H1 (cell line): ENCODE results near the gene IGSF5. TPM values are rescaled to one million over a fixed set of nuclear protein-coding genes. Genes with fewer than 3 reads are reported as not detected.

Experiments used
- CTCF ChIA-PET: fragments of 300-600 bp; sonication (Branson Sonifier 250); formaldehyde crosslinking; loops from one replicate; lab custom pipeline; 2021; ENCODE audit not compliant: partially characterized antibody; lab: Charles Lee
- POLR2A ChIA-PET: fragments of 300-600 bp; sonication (Branson Sonifier 250); formaldehyde crosslinking; loops from one replicate; lab custom pipeline; 2021; ENCODE audit warnings: inconsistent platforms; ENCODE audit not compliant: partially characterized antibody; lab: Charles Lee
- DNase-seq, 2 experiments: peaks; one replicate each; pipeline versions ENCODE4 v3.0.0 to v3.0.0-alpha.2; 2010 to 2022; ENCODE audit warnings: low spot score in 2 of 2, low read depth in 1 of 2, mixed read lengths in 1 of 2
- FAIRE-seq: peaks from 2 replicates; lab custom pipeline; 2011; peaks lifted over from hg19 to GRCh38; lab: Jason Lieb, UNC
- H2AFZ ChIP-seq: 2 replicates; pipeline ENCODE4 v1.8.1; 2012; ENCODE audit warnings: low read length, inconsistent platforms
- H2AK5ac ChIP-seq: 2 replicates; pipeline ENCODE4 v1.6.1; 2013; ENCODE audit warnings: low read depth, low read length
- H2BK120ac ChIP-seq: replicated peaks from 2 replicates; pipeline ENCODE3; 2013; ENCODE audit warnings: low read depth, low read length, inconsistent platforms
- H2BK12ac ChIP-seq: 2 replicates; pipeline ENCODE4 v1.6.1; 2013; ENCODE audit warnings: low read depth, low read length
- H2BK15ac ChIP-seq: 2 replicates; pipeline ENCODE4 v1.6.1; 2013; ENCODE audit warnings: low read length
- H2BK20ac ChIP-seq: 2 replicates; pipeline ENCODE4 v1.6.1; 2013; ENCODE audit warnings: low read length
- H2BK5ac ChIP-seq: 2 replicates; pipeline ENCODE4 v1.6.1; 2013; ENCODE audit warnings: low read depth, low read length
- H3K14ac ChIP-seq: 2 replicates; pipeline ENCODE4 v1.6.1; 2013; ENCODE audit warnings: inconsistent platforms; ENCODE audit not compliant: insufficient read length
- H3K18ac ChIP-seq: 2 replicates; pipeline ENCODE4 v1.6.1; 2013; ENCODE audit warnings: low read length; ENCODE audit errors: extremely low read depth
- H3K23ac ChIP-seq: 2 replicates; pipeline ENCODE4 v1.6.1; 2013; ENCODE audit warnings: inconsistent platforms; ENCODE audit not compliant: insufficient read length
- H3K23me2 ChIP-seq: 2 replicates; pipeline ENCODE4 v1.6.1; 2013; ENCODE audit warnings: low read depth, low read length
- H3K27ac ChIP-seq: 2 replicates; pipeline ENCODE4 v1.6.1; 2011; ENCODE audit warnings: low read depth, low read length, inconsistent platforms
- H3K27me3 ChIP-seq, 4 experiments: replicated peaks in 1 of 4; 1 replicate in 1 of 4; 2 replicates in 3 of 4; pipeline versions ENCODE4 v1.6.1 to v1.8.1; 2011 to 2013; ENCODE audit warnings: low read length in 3 of 4, mild to moderate bottlenecking in 3 of 4, inconsistent platforms in 2 of 4, mixed read lengths in 2 of 4, moderate library complexity in 1 of 4; ENCODE audit not compliant: control insufficient read depth in 3 of 4, insufficient read depth in 3 of 4; ENCODE audit errors: extremely low read depth in 1 of 4
- H3K36me3 ChIP-seq, 4 experiments: 2 replicates each; pipeline versions ENCODE4 v1.6.1 to v1.8.1; 2011 to 2013; ENCODE audit warnings: mild to moderate bottlenecking in 4 of 4, low read length in 3 of 4, moderate library complexity in 2 of 4, control low read depth in 1 of 4, inconsistent platforms in 1 of 4; ENCODE audit not compliant: insufficient read depth in 4 of 4, control insufficient read depth in 2 of 4
- H3K4ac ChIP-seq: replicated peaks from 2 replicates; pipeline ENCODE3; 2013; ENCODE audit warnings: low read length, low read depth, mixed read lengths, inconsistent platforms; ENCODE audit not compliant: insufficient read length
- H3K4me1 ChIP-seq, 4 experiments: replicated peaks in 1 of 4; 1 replicate in 1 of 4; 2 replicates in 3 of 4; pipeline versions ENCODE4 v1.6.1 to v1.8.1; 2011 to 2013; ENCODE audit warnings: low read length in 3 of 4, inconsistent platforms in 2 of 4, mixed read lengths in 1 of 4; ENCODE audit not compliant: insufficient read depth in 4 of 4, control insufficient read depth in 3 of 4
- H3K4me2 ChIP-seq, 2 experiments: 2 replicates each; pipeline versions ENCODE4 v1.6.1 to v1.8.1; 2011 to 2013; ENCODE audit warnings: low read depth in 2 of 2, low read length in 2 of 2, control low read depth in 1 of 2, inconsistent platforms in 1 of 2, mild to moderate bottlenecking in 1 of 2; ENCODE audit not compliant: insufficient read depth in 1 of 2
- H3K4me3 ChIP-seq, 4 experiments: fragments of 200-600, 300-600 bp in 1 of 4; sonication (generic), shearing (Covaris generic), sonication (Bioruptor Twin) in 1 of 4; 2 replicates each; pipeline versions ENCODE4 v1.5.1 to v1.8.1; 2011 to 2016; ENCODE audit warnings: low read length in 4 of 4, low read depth in 3 of 4, control low read depth in 2 of 4, inconsistent platforms in 2 of 4, mild to moderate bottlenecking in 2 of 4, mixed read lengths in 1 of 4, moderate library complexity in 1 of 4; ENCODE audit not compliant: insufficient read depth in 2 of 4; ENCODE audit errors: extremely low read depth in 1 of 4
- H3K56ac ChIP-seq: replicated peaks from 2 replicates; pipeline ENCODE3; 2013; ENCODE audit warnings: low read depth, mild to moderate bottlenecking, mixed read lengths, low read length, inconsistent platforms; ENCODE audit not compliant: insufficient read length
- H3K79me1 ChIP-seq: 2 replicates; pipeline ENCODE4 v1.6.1; 2013; ENCODE audit warnings: low read depth, low read length, control low read depth
- H3K79me2 ChIP-seq, 2 experiments: 2 replicates each; pipeline versions ENCODE4 v1.6.1 to v1.8.1; 2012 to 2013; ENCODE audit warnings: low read length in 2 of 2, mild to moderate bottlenecking in 2 of 2, inconsistent platforms in 1 of 2; ENCODE audit not compliant: insufficient read depth in 2 of 2, control insufficient read depth in 1 of 2
- H3K9ac ChIP-seq, 4 experiments: replicated peaks in 1 of 4; 1 replicate in 1 of 4; 2 replicates in 3 of 4; pipeline versions ENCODE4 v1.6.1 to v1.8.1; 2011 to 2013; ENCODE audit warnings: low read depth in 3 of 4, low read length in 3 of 4, control low read depth in 2 of 4, mild to moderate bottlenecking in 2 of 4, moderate library complexity in 2 of 4, inconsistent platforms in 1 of 4; ENCODE audit errors: extremely low read depth in 1 of 4
- H3K9me3 ChIP-seq, 2 experiments: 2 replicates each; pipeline versions ENCODE4 v1.6.1 to v1.8.1; 2012 to 2013; ENCODE audit warnings: mild to moderate bottlenecking in 2 of 2, moderate library complexity in 2 of 2, control low read depth in 1 of 2, inconsistent platforms in 1 of 2, low read depth in 1 of 2, low read length in 1 of 2, mixed read lengths in 1 of 2; ENCODE audit not compliant: insufficient read depth in 2 of 2
- H4K20me1 ChIP-seq, 2 experiments: replicated peaks in 1 of 2; 2 replicates each; pipeline versions ENCODE3 to v1.8.1; 2011 to 2013; ENCODE audit warnings: inconsistent platforms in 2 of 2, low read length in 2 of 2, mild to moderate bottlenecking in 1 of 2; ENCODE audit not compliant: insufficient read depth in 2 of 2, control insufficient read depth in 1 of 2
- H4K5ac ChIP-seq: 2 replicates; pipeline ENCODE4 v1.6.1; 2013; ENCODE audit warnings: low read length, low read depth, mixed read lengths, inconsistent platforms; ENCODE audit not compliant: insufficient read length
- H4K8ac ChIP-seq: 2 replicates; pipeline ENCODE4 v1.8.0; 2013; ENCODE audit warnings: mild to moderate bottlenecking, moderate library complexity, low read length, inconsistent platforms; ENCODE audit not compliant: insufficient read depth; ENCODE audit errors: extremely low read depth
- H4K91ac ChIP-seq: replicated peaks from 2 replicates; pipeline ENCODE3; 2013; ENCODE audit warnings: low read length, mixed read lengths, inconsistent platforms; ENCODE audit not compliant: insufficient read length
- ASH2L ChIP-seq: fragments of 200-600, 300-600 bp; sonication (generic); IDR thresholded peaks from one replicate; pipeline ENCODE4 v1.7.1; 2017; ENCODE audit warnings: low read length
- FOSL1 ChIP-seq: IDR thresholded peaks from 2 replicates; pipeline ENCODE4 v1.6.1; 2011; ENCODE audit warnings: mild to moderate bottlenecking, low read depth, low read length, moderate library complexity; ENCODE audit not compliant: insufficient read depth
- KDM4A ChIP-seq: IDR thresholded peaks from one replicate; pipeline ENCODE4 v1.7.1; 2012; ENCODE audit warnings: low read depth, mild to moderate bottlenecking, moderate library complexity, low read length, inconsistent platforms; ENCODE audit not compliant: severe bottlenecking
- POLR2A ChIP-seq, 2 experiments: IDR thresholded peaks; 1 replicate in 1 of 2; 2 replicates in 1 of 2; pipeline ENCODE4 v1.6.1; 2011; ENCODE audit warnings: low read depth in 2 of 2, low read length in 2 of 2, mild to moderate bottlenecking in 2 of 2; ENCODE audit errors: control extremely low read depth in 1 of 2
- POU5F1 ChIP-seq: IDR thresholded peaks from 2 replicates; pipeline ENCODE4 v1.6.1; 2011; ENCODE audit warnings: low read depth, mild to moderate bottlenecking, low read length, moderate library complexity
- SIX5 ChIP-seq: IDR thresholded peaks from 2 replicates; pipeline ENCODE4 v1.6.1; 2011; ENCODE audit warnings: mild to moderate bottlenecking, low read depth, low read length
- SP1 ChIP-seq: IDR thresholded peaks from 2 replicates; pipeline ENCODE4 v1.6.1; 2011; ENCODE audit warnings: low read depth, low read length
- SRF ChIP-seq: IDR thresholded peaks from 2 replicates; pipeline ENCODE4 v1.6.1; 2011; ENCODE audit warnings: mild to moderate bottlenecking, low read depth, low read length, moderate library complexity
- YY1 ChIP-seq: IDR thresholded peaks from 2 replicates; pipeline ENCODE4 v1.6.1; 2011; ENCODE audit warnings: low read depth, mild to moderate bottlenecking, low read length
- WGBS, 2 experiments: shearing (Covaris generic) in 1 of 2; methylation state at CpG; one replicate each; pipeline versions ENCODE4 v1.1.6 to v1.1.7; 2013 to 2015; ENCODE audit warnings: low lambda C conversion rate in 2 of 2, mixed read lengths in 2 of 2, inconsistent platforms in 1 of 2, low coverage in 1 of 2, missing lambda C conversion rate in 1 of 2; ENCODE audit not compliant: insufficient replicate concordance in 2 of 2, insufficient coverage in 1 of 2, insufficient read length in 1 of 2; ENCODE audit errors: extremely low coverage in 1 of 2, missing lambda C conversion rate in 1 of 2; 5-methylcytosine and 5-hydroxymethylcytosine counted together
- polyA plus RNA-seq, 7 experiments: library from polyadenylated mRNA; depleted of rRNA in 3 of 7; stranded (reverse) in 5 of 7; unstranded in 2 of 7; fragments of >200 nt in 5 of 7; fragments of 200-250 nt in 2 of 7; gene quantifications; 1 replicate in 5 of 7; 2 replicates in 1 of 7; 4 replicates in 1 of 7; pipeline versions ENCODE4 v1.2.1 to v1.2.3, GENCODE V29; 2011 to 2013; ENCODE audit warnings: missing spikeins in 2 of 7, mixed read lengths in 2 of 7
- total RNA-seq: library from RNA; stranded (reverse); fragmentation: NEBNext Ultra II Directional; extraction: Animal tissue kit (Norgen Biotek cat#: 25700); gene quantifications from 2 replicates; pipeline ENCODE4 v1.2.1, GENCODE V29; 2021

IGSF5 gene
- total and polyA plus RNA-seq, 2 of the 8 experiments (the other 6 are each of a cell fraction or from before 2014, with no cell fraction given) = 4.4 to 5.4 TPM

GRCh38 chr21:39776589-39776988, 31.6 kb downstream of the IGSF5 start:
- Histone ChIP-seq H2BK5ac (no peak overlapping the region), H3K27me3 (no peaks in the 10 kb centered on the region), H2AFZ (no peak overlapping the region), H2BK20ac (no peak overlapping the region), H3K36me3 (no peaks in the 10 kb centered on the region), H4K5ac (no peak overlapping the region), H3K4me2 (no peak overlapping the region), H3K4me3 (no peak overlapping the region), H4K91ac (no peak overlapping the region), H3K79me2 (no peaks in the 10 kb centered on the region), H4K20me1 (no peaks in the 10 kb centered on the region), H3K23me2 (no peaks in the 10 kb centered on the region), H2BK120ac (no peak overlapping the region), H2BK12ac (no peak overlapping the region), H3K18ac (no peak overlapping the region), H4K8ac (no peak overlapping the region), H3K9me3 (no peaks in the 10 kb centered on the region), H3K9ac (no peak overlapping the region), H3K4ac (no peak overlapping the region), H2AK5ac (no peak overlapping the region), H3K27ac (no peak overlapping the region), H3K14ac (no peak overlapping the region), H3K23ac (no peak overlapping the region), H3K79me1 (no peaks in the 10 kb centered on the region; the same call in 1 of the 2 replicates), H2BK15ac (no peak overlapping the region), H3K56ac (no peak overlapping the region), H3K4me1 (no peaks in the 10 kb centered on the region; a peak in 1 of 7 replicates)
- DNase-seq = no peak
- no peak for FAIRE-seq
- CTCF ChIA-PET = interaction anchor here (1.1 kb wide), 1 partner anchor 12 kb away, joined by 3 read pairs; no protein-coding TSS in a partner anchor
- 59% methylated on average over 3 of the region's 3 CpGs; no CpG with 5 or more reads in 1 of the 2 experiments for WGBS, 2 experiments
- TF ChIP-seq KDM4A (no peak), FOSL1 (no peak), SP1 (no peak), POLR2A (IDR thresholded peaks at IDR 0.05; ENCODE audit: control extremely low read depth in 1 of 2, low read depth in 2 of 2, low read length in 2 of 2) (no peak), SRF (no peak), POU5F1 (no peak), ASH2L (no peak), SIX5 (no peak), YY1 (no peak)
- POLR2A ChIA-PET = no interaction called here
